HUDEP-2 (cell line): ENCODE measurements around the gene TNS1.

Experiments
- DNase-seq, 76 experiments: peaks; one replicate each; lab custom pipeline; 2025; ENCODE audit not compliant: unreplicated experiment in 76 of 76; lab: John Stamatoyannopoulos, UW

TNS1 gene

GRCh38 chr2:217902379-217903141, 100.2 kb downstream of the TNS1 start:
- DNase-seq = peak in 19 of 76 experiments; percentile 2 to 59 (median 26)

- DNase-seq = no peak
Measured at GRCh38 chr2:217901835-217902378, 100.9 kb downstream of the TNS1 start.

- DNase-seq = no peak
Measured at GRCh38 chr2:217901400-217901799, 101.4 kb downstream of the TNS1 start.

DNA sequence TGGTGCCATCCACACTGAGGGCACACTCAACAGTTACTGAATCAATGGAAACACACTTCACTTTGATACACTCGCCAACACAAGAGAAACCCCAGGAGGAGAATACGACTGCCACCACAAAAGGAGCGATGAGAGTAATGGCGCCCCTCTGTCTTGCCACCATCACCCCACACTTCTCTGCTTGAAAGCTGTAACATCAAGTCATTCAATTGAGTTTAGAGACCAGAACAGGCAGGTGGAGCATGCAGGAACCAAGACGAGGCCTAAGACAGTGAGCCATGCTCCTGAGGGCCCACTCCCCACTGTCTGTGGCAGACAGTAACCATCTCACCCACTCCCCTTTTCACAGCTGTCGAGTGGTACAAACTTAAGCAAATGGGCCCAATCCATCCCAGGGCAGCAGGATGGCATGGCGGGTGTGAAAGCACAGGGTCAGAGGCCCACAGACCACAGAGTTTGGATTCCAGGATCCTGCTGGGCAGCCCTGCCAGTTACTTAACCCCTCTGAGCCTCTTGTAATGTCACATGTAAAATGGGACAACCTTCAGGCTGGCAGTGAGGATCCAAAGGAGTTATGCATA, 101.9 kb downstream of the TNS1 start:
- DNase-seq = no peak

GRCh38 chr2:217900010-217900779, 102.6 kb downstream of the TNS1 start:
- peak in 1 of 76 experiments; percentile 8 for DNase-seq

GRCh38 chr2:217899231-217900009, 103.4 kb downstream of the TNS1 start:
- DNase-seq = peak in 56 of 76 experiments; percentile 1 to 64 (median 36)

- no peak for DNase-seq
Measured at GRCh38 chr2:217897816-217898806, 104.7 kb downstream of the TNS1 start.

DNA sequence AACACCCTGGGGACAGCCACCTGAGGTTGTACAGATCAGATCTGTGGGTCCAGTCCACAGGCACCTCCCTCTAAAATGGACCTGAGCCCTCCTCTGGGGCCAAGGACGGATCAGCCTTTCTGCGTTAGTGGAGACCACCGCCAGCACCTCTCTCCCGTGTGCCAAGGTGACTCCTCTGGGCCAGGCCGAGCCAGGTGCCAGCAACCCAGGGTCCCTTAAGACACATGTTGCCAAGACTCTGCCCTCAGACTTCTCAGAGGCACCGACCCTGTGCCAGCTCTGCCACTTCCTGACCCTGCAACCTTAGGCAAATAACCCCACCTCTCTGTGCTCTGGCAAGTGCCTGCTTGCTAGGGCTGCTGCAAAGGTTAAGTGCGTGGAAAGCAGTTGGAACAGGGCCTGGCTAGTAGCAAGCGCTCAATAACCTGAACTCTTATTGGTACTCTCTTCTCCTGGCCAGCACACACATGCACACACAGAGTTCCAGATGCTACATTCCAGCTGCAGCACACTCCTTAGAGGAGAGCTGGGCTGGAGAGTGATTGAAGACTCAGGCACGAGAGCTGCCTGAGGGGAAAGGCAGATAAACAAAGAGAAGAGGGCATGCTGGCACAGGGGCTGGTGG, 105.6 kb downstream of the TNS1 start:
- no peak for DNase-seq

GRCh38 chr2:217895070-217895635, 107.6 kb downstream of the TNS1 start:
- DNase-seq = no peak

GRCh38 chr2:217893440-217893839, 109.4 kb downstream of the TNS1 start:
- no peak for DNase-seq

DNA sequence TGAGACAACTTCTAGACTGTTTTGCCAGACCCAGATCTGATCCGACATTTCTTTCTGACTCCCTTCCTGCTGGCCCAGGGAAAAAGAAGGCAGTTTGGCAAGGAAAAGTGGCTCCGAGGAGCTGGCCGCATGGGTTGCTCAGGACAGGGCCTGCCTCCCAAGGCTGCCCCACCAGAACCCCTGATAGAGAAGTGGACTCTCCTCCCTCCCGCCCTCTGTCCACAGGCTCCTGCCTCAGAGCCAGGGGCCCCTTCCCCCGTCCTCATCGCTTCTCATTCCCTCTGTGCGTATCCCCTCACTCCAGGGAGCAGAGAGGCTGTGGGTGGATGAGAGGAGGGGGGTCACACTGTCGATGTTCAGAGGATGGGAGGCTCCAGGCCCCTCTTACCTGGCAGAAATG, 110.2 kb downstream of the TNS1 start:
- no peak for DNase-seq

- peak in 1 of 76 experiments; percentile 9 for DNase-seq
Measured at GRCh38 chr2:217890445-217890844, 112.3 kb downstream of the TNS1 start.

GRCh38 chr2:217889656-217890055, 113.1 kb downstream of the TNS1 start:
- no peak for DNase-seq

- DNase-seq = peak in 71 of 76 experiments; percentile 3 to 95 (median 73)
Measured at GRCh38 chr2:217887841-217888701, 114.7 kb downstream of the TNS1 start.

DNA sequence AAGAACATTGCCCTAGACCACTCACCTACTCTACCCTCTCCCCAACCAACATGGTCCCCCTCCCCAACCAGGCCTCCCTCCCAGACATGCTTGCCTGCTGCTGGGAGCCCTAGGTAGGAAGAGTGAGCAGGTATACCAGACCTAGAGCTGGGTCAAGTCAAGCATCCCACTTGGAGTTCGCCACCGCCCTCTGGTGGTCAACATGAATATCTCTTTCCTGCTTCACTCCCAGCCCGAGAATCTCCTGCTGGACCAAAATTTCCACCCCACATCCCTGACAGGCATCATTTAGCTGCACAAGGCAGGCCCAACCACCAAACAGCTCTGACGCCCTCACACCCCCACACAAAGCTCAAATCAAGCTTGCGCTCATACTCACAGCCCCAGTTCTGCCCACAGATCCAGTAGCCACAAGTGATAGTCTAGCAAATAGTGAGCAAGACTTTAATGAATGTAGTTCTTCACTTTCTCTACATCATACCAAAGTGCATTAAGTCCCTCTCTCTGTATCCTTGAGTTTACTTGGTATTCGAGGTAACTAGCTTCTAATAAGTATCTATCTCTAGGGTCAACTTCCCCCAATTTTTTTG, 116.0 kb downstream of the TNS1 start:
- DNase-seq = peak in 62 of 76 experiments; percentile 10 to 72 (median 46)

DNA sequence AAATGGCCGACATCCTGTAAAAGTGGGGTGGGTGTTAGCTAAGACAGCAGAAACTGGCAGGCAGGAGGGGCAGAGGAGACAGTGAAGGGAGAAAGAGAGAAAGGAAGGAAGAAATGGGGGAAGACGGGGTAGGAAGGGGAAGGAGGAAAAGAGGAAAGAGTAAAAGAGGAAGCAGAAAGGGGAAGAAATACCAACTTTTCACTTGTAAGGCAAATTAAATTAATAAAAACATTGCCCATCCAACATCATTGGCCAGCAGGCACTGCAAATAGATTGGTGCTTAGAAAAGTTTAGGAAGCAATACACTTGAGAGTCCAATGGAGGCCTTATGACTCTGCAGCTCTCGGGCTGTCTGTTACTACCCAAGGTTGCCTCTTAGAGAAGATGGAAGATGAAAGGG, 116.7 kb downstream of the TNS1 start:
- DNase-seq = no peak

DNA sequence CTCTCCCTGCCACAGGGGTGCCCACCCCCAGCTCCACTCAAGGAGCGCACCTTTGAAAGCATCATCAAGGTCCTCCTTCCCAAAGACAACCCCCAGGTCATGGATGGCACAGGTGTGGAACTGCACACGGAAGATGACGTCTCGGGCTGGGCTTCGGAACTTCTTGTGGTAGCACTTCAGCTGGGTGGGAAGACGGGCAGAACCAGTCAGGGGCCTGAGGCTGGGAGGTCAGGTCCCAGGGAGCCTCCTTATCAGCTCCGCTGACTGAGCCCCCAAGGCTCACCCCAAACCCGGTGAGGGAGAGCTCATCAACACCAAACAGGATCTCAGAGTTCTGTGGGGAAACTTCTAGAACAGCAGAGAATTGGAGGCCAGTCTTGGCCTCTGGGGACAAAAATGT, 117.8 kb downstream of the TNS1 start:
- DNase-seq = no peak
